AG10803 (cell line): ENCODE measurements around the gene TMEM54.

Experiments used
- DNase-seq: peaks from one replicate; pipeline ENCODE4 v3.0.0; 2010; ENCODE audit warnings: low read depth
- H3K4me3 ChIP-seq: 2 replicates; pipeline ENCODE4 v1.5.1; 2011; ENCODE audit warnings: mild to moderate bottlenecking, low read length, control low read depth
- CTCF ChIP-seq: conservative IDR thresholded peaks from 2 replicates; pipeline ENCODE4 v1.5.1; 2011; ENCODE audit warnings: mild to moderate bottlenecking, low read length, control low read depth, inconsistent platforms

TMEM54 gene

DNA sequence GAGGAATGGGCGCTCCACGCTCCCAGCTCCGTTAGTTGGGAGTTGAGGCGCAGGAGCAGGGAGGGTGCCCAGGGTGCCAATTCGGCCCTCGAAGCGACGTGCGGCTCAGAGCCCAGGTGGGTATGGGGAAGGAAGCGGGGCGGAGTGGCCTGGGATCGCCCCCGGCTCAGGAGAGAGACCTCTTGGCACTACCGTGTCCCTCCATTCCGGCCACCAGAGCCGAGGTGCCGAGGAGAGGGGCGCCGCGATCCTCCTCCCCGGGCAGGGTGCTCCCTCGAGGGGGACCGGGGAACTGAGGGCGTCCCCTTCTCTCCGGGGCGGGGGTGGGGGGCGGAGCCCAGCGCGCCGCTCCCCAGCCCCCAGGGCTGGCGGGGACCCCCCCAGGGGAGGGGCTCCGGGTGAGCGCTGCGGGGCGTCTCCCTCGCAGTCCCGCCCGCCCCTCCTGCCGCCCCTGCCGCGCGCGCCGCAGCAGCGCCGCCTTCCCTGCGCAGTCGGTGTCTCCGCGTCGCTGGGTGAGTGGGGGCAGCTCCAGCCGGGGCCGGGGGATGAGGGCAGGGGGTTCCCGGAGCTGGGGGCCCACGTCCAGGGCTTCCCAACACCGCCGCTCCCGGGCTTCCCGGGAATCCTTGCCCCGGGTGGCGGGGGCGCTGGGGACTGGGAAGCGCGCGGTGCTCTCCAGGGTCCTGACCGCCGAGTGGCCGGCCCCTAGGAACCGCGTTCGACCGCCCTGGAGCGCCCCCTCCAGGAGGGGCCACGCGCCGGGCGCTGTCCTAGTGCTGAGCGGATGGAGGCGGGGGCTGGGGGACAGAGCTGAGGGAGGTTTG is 15.0 kb downstream of the TMEM54 start, which contains the start of gene HPCA:
HPCA (plus strand) TSS at position 488 of the 824 bp plus-strand sequence. CDS start 2,408 bp downstream, outside the sequence.
- peak; percentile 28 for DNase-seq
- H3K4me3 ChIP-seq = no peak within 1 kb of the TSS
- TF ChIP-seq CTCF = peak; percentile 59

DNA sequence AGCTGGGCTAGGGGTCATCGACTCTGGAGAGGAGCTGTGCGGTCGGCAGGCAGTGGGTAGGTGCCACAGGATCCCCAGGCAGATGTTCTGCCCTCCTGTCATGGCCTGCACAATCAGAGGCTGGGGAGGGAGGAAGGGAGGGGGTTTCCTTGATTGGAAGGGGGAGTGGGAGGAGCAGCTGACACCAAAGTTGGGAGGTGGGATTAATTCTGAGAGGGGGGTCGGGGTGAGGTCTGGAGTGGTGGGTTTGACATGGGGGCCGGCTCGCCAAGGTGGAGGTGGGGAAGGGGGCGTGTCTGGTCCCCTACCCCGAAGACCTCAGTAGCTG is 15.5 kb downstream of the TMEM54 start:
- no peak for TF ChIP-seq CTCF
- H3K4me3 ChIP-seq = no peak overlapping the region
- no peak for DNase-seq

GRCh38 chr1:32884726-32885125 is 16.5 kb downstream of the TMEM54 start:
- no peak for TF ChIP-seq CTCF
- H3K4me3 ChIP-seq = no peak overlapping the region
- no peak for DNase-seq

- DNase-seq = no peak
- H3K4me3 ChIP-seq = no peak overlapping the region
- no peak for TF ChIP-seq CTCF
Observed at GRCh38 chr1:32884032-32884372, 17.2 kb downstream of the TMEM54 start.

- no peak for TF ChIP-seq CTCF
- no peak for DNase-seq
- no peak overlapping the region for H3K4me3 ChIP-seq
Observed at GRCh38 chr1:32883338-32884031, 17.7 kb downstream of the TMEM54 start.

DNA sequence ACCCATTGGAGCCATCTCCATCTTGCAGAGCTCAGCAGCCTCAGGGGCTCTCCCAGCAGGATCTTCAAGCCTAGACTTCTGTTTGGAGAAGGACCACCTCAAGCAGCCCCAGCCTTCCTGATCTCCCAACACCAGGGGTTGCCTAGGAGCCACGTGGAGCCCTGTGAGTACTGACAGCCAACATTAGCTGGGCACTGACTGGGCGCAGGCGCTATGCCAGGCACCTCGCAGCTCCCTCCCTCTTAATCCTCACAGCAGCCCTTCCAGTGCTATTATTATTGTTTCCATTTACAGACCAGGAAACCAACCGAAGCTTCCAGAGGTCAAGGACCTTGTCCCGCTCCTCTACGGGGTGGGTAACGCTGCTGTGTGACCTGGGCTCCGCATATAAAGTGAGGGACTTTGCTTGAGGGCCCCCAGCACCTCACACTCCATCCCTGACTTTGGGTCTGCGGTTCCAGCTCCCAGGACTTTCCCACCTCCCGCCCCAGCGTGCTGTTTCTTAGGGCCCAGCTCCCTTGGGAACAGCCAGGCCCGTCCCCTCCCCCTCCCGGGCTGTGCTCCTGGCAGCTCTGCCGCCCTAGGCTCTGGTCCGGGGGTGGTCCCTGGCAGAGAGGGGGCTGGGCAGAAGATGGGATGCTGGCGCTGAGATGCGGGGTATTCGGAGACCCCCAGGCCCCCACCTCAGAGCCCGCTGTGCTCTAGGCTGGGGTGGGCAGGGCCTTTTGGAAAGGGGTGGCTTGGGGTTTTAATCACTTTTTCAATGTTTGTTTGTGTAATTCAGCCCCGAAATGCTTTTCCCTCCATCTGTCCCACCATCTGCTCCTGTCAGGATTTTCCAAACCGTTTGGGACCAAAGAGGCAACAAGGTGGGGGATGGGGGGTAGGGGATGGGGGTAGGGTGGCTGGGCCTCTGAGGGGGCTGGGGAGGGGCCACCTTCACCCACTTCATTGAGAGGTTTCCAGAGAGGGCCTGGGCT is 19.0 kb downstream of the TMEM54 start:
- no peak for TF ChIP-seq CTCF
- H3K4me3 ChIP-seq = no peak overlapping the region
- no peak for DNase-seq
